Activated naive CD4-positive, alpha-beta T cell treated with Interleukin-2 at 50 U/mL for 16 hours (primary cell): ENCODE data around the gene MYOZ1.

ENCODE experiments used
- DNase-seq: peaks from one replicate; pipeline ENCODE4 v3.0.0-alpha.2; 2020

Gene MYOZ1

DNA sequence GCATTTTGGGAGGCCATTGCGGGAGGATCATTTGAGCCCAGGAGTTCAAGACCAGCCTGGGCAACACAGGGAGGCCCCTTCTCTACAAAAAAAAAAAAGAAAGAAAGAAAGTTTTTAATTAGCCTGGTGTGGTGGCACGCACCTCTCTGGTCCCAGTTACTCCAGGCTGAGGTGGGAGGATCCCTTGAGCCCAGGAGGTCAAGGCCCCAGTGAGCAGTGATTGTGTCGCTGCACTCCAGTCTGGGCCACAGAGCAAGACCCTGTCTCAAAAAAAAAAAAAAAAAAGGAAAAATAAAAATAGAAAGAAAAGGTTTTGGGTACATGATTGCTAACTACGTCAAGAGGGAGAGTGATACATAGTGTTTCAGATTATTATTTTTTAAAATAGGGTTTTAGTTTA is 48.2 kb downstream of the MYOZ1 start:
- DNase-seq: no peak

GRCh38 chr10:73591935-73592699 is 49.2 kb downstream of the MYOZ1 start:
- no peak for DNase-seq

GRCh38 chr10:73590881-73591799 is 50.1 kb downstream of the MYOZ1 start, which contains the start of gene USP54:
USP54 (minus strand) TSS chr10:73591342; CDS start chr10:73575658, 15,684 bp downstream.
- no peak for DNase-seq

DNA sequence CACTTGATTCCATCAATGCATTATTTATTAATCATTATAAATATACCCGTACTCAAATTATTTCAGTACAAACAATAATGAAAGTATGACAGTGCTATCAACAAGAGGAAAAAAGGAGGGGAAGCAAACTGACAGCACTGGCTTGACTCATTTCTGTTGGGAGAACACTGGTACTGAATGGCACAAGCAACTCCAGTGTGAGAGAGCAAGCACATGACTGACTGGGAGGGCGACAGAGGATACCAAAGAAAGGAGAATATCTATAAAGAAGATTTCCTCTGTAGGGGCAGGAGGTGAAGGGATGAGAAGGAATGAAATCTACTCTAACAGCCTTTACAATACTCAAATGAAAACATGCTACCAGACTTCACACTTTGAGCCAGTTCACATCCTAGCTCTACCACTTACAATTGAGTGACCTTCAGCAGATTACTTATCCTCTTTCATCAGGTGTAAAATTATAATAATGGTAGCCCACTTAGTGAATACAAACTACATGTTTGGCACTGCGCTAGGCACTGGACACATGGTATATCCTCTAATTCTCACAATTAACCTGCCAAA is 51.6 kb downstream of the MYOZ1 start:
- no peak for DNase-seq

- no peak for DNase-seq
Observed at GRCh38 chr10:73588656-73589055, 52.6 kb downstream of the MYOZ1 start.

- no peak for DNase-seq
Observed at GRCh38 chr10:73586583-73586984, 54.7 kb downstream of the MYOZ1 start.

DNA sequence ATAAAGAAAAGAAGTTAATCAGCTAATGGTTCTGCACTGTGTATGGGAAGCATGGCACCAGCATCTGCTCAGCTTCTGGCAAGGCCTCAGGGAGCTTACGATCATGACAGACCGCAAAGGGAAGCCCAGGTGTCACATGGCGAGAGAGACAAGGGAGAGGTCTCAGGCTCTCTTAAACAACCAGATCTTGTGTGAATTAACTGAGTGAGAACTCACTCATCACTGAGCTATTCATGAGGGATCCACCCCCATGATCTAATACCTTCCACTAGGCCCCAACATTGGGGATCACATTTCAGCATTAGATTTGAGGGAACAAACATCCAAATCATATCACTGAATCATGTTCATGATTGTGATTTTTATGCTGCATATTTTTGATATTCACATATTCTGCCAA is 55.9 kb downstream of the MYOZ1 start:
- DNase-seq: no peak

GRCh38 chr10:73584737-73585136 is 56.5 kb downstream of the MYOZ1 start:
- no peak for DNase-seq

DNA sequence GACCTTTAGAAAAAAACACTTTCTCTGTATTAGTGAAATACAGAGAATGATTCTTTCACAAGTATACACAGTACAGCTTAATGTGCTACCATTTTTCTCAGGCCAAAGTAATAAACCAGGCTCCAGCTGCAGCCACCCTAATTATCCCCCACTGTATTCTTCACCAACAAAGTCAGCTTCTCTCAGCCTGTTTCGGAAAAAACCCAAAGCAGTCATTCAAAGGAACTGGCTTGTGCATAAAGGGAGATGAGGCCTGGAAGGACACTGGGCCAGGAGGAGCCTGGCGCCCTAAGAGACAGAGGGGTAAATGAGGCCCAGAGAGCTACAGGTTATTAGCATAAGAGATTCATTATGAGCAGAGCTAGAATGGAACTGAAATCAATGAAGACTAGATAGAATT is 59.4 kb downstream of the MYOZ1 start:
- DNase-seq: no peak
